ENCODE data around the gene CDS2.

GRCh38 chr20:5096463-5096862 lies 30.3 kb upstream of the CDS2 start:
- no peak for TF ChIP-seq CTCF (IDR thresholded peaks at IDR 0.05)
- no peak for TF ChIP-seq POLR2AphosphoS5 (IDR thresholded peaks at IDR 0.05)
- TF ChIP-seq POLR2A (IDR thresholded peaks at IDR 0.05) = no peak

All from sigmoid colon (tissue), 4 donors.